ENCODE measurements around the gene HES6. TPM values are rescaled to one million over a fixed set of nuclear protein-coding genes. Genes with fewer than 3 reads are reported as not detected.
A peak's percentile ranks its signal among the peaks of the same experiment; 100 is the strongest.

The HES6 gene
- total RNA-seq, 1 experiment from 2014 or later, result 9.8 TPM

- Histone ChIP-seq H3K79me2 (ENCODE audit: low read length) (peaks cover 57% of the 10 kb centered on the region), H3K9me2 (replicated peaks; ENCODE audit: low read length) (no peaks in the 10 kb centered on the region), H4K20me1 (ENCODE audit: low read length) (peaks cover 44% of the 10 kb centered on the region), H3K4me1 (ENCODE audit: insufficient read depth, low read length) (peaks cover 27% of the 10 kb centered on the region), H3F3A (ENCODE audit: low read length, unreplicated experiment) (no peaks in the 10 kb centered on the region), H3K27me3 (ENCODE audit: low read length) (peaks cover 6% of the 10 kb centered on the region; the same call in 1 of the 2 replicates), H2AFZ (ENCODE audit: low read length) (no peak overlapping the region), H3K27ac (ENCODE audit: low read length) (no peak overlapping the region), H3K4me3 (ENCODE audit: low read length) (peak overlapping the region; percentile 82), H3K36me3 (ENCODE audit: low read depth, low read length) (no peaks in the 10 kb centered on the region), H3K4me2 (ENCODE audit: low read length) (peak overlapping the region; percentile 94), H3K9me3 (ENCODE audit: low read length) (no peaks in the 10 kb centered on the region), H3K9ac (ENCODE audit: low read length) (peak overlapping the region; percentile 92)
- ATAC-seq (no peak), DNase-seq (no peak)
- TSS peak; percentile 49 for BruUV-seq (replicated peaks)
- POLR2A ChIA-PET (ENCODE audit: unreplicated experiment), result interaction anchor here (0.7 kb wide), 1 partner anchor 36 kb away, joined by 4 read pairs; no protein-coding TSS in a partner anchor
- TF ChIP-seq EZH2phosphoT487 (IDR thresholded peaks at IDR 0.05; ENCODE audit: borderline replicate concordance, low read length), result no peak
- TF ChIP-seq, protein P1, sequence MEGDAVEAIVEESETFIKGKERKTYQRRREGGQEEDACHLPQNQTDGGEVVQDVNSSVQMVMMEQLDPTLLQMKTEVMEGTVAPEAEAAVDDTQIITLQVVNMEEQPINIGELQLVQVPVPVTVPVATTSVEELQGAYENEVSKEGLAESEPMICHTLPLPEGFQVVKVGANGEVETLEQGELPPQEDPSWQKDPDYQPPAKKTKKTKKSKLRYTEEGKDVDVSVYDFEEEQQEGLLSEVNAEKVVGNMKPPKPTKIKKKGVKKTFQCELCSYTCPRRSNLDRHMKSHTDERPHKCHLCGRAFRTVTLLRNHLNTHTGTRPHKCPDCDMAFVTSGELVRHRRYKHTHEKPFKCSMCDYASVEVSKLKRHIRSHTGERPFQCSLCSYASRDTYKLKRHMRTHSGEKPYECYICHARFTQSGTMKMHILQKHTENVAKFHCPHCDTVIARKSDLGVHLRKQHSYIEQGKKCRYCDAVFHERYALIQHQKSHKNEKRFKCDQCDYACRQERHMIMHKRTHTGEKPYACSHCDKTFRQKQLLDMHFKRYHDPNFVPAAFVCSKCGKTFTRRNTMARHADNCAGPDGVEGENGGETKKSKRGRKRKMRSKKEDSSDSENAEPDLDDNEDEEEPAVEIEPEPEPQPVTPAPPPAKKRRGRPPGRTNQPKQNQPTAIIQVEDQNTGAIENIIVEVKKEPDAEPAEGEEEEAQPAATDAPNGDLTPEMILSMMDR (conservative IDR thresholded peaks at IDR 0.05; ENCODE audit: low read depth, low read length), result no peak
- TF ChIP-seq EZH2 (IDR thresholded peaks at IDR 0.05; ENCODE audit: low read length, unreplicated experiment), result no peak
- intact Hi-C loops (cut with micrococcal nuclease), result no loop called here
- CTCF ChIA-PET, result no interaction called here
These were observed 37.3 kb downstream of the HES6 start for GRCh38 chr2:238202326-238203093.

DNA sequence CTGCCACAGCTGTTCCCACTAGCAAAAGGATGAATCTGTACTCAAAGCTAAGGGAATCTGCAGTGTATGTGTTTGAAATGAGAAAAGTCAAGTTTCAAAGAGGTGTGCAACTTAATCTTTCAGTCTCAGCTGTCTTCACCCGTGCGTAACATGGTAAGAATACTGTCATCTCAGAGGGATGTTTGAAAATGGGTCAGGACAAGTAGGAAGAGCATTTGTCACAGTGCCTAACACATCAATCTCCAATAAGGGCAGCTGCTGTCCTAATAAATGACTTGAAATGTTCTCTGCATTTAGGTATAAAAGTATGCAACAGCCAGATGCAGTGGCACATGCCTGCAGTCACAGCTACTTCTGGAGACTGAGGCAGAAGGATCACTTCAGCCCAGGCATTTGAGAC lies 49.4 kb downstream of the HES6 start:
- H4K20me1 ChIP-seq (ENCODE audit: low read length), result 0 out of 2 replicates have a peak, but pooled peaks cover 2% of the 10 kb centered on the region
- H2AFZ ChIP-seq (ENCODE audit: low read length), result no peak overlapping the region
- H3K27me3 ChIP-seq (ENCODE audit: low read length), result no peaks in the 10 kb centered on the region
- TF ChIP-seq, protein P1 (conservative IDR thresholded peaks at IDR 0.05; ENCODE audit: low read depth, low read length), result no peak
- no peak for TF ChIP-seq EZH2 (IDR thresholded peaks at IDR 0.05; ENCODE audit: low read length, unreplicated experiment)
- TF ChIP-seq EZH2phosphoT487 (IDR thresholded peaks at IDR 0.05; ENCODE audit: borderline replicate concordance, low read length), result no peak
- H3F3A ChIP-seq (ENCODE audit: low read length, unreplicated experiment), result no peaks in the 10 kb centered on the region
- no peak for DNase-seq
- H3K9ac ChIP-seq (ENCODE audit: low read length), result no peak overlapping the region
- peaks cover 61% of the 10 kb centered on the region for H3K36me3 ChIP-seq (ENCODE audit: low read depth, low read length)
- no peaks in the 10 kb centered on the region for H3K9me2 ChIP-seq (replicated peaks; ENCODE audit: low read length)
- no peaks in the 10 kb centered on the region for H3K9me3 ChIP-seq (ENCODE audit: low read length)
- CTCF ChIA-PET, result no interaction called here
- peaks cover 11% of the 10 kb centered on the region for H3K79me2 ChIP-seq (ENCODE audit: low read length)
- intact Hi-C loops (cut with micrococcal nuclease), result no loop called here
- no peak overlapping the region for H3K4me2 ChIP-seq (ENCODE audit: low read length)
- no peaks in the 10 kb centered on the region for H3K4me1 ChIP-seq (ENCODE audit: insufficient read depth, low read length)
- ATAC-seq, result no peak
- no TSS peak for BruUV-seq (replicated peaks)
- no peak overlapping the region for H3K27ac ChIP-seq (ENCODE audit: low read length)
- POLR2A ChIA-PET (ENCODE audit: unreplicated experiment), result no interaction called here
- no peak overlapping the region for H3K4me3 ChIP-seq (ENCODE audit: low read length)

Other genes with a start within 250 kb of the HES6 start
- 19.5 and 23.1 TPM in 2 replicates for gene SCLY, start 179.0 kb downstream of the HES6 start, total RNA-seq (2014; rRNA removed)
- not detected in 2 replicates for gene ESPNL, start 139.7 kb downstream of the HES6 start, total RNA-seq (2014; rRNA removed)
- gene KLHL30, start 101.4 kb downstream of the HES6 start, total RNA-seq (2014; rRNA removed), result not detected in 2 replicates
- gene ERFE, start 81.1 kb downstream of the HES6 start, total RNA-seq (2014; rRNA removed), result 7.4 and 8.5 TPM in 2 replicates
- gene ILKAP, start 36.3 kb downstream of the HES6 start, total RNA-seq (2014; rRNA removed), result 28.7 and 30.7 TPM in 2 replicates
- gene PER2, start 48.6 kb upstream of the HES6 start, total RNA-seq (2014; rRNA removed), result 8.6 and 13.0 TPM in 2 replicates
- 8.2 and 12.0 TPM in 2 replicates for gene TRAF3IP1, start 80.5 kb upstream of the HES6 start, total RNA-seq (2014; rRNA removed)
- 28.9 and 60.0 TPM in 2 replicates for gene ASB1, start 186.9 kb upstream of the HES6 start, total RNA-seq (2014; rRNA removed)